HG03135 (cell line): ENCODE measurements around the gene TRIP13.

Experiments used
- ATAC-seq: cut with Tn5 transposase; IDR thresholded peaks from one replicate; pipeline ENCODE4 v1.9.1; 2021; ENCODE audit warnings: mild to moderate bottlenecking, moderate library complexity; ENCODE audit not compliant: unreplicated experiment

Gene TRIP13

GRCh38 chr5:949815-950560 is 57.3 kb downstream of the TRIP13 start:
- no peak for ATAC-seq

DNA sequence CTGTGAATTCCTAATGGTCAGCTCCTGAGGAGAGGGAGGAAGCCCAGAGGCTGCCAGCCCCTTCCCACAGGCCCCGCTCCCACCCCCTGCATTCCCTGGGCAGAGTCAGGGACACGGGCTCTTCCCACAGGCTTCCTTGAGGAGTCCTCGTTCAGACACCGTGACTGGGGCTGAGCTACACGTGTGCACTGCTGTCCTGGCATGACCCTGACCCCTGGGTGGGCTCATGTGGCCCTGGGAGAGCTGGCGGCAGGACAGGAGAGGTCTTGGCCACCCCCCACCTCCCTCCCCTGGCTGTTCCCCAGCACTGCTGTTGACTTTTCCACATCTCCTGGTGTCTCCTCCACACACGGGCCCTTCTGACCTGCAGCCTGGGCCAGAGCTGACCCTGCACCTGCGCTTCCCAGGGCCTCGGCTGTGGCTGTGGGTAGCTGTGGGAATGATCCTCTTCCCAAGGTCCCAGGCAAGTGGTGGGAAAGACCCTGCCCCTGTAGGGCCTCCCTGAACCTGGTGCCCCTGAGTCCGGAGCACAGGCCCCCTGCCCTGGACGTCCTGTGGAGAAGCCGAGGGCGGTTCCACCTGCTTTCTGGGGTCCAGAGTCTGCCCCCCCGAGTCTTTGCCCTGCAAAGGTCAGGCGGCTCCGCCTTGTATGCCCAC is 59.4 kb downstream of the TRIP13 start:
- ATAC-seq = no peak

DNA sequence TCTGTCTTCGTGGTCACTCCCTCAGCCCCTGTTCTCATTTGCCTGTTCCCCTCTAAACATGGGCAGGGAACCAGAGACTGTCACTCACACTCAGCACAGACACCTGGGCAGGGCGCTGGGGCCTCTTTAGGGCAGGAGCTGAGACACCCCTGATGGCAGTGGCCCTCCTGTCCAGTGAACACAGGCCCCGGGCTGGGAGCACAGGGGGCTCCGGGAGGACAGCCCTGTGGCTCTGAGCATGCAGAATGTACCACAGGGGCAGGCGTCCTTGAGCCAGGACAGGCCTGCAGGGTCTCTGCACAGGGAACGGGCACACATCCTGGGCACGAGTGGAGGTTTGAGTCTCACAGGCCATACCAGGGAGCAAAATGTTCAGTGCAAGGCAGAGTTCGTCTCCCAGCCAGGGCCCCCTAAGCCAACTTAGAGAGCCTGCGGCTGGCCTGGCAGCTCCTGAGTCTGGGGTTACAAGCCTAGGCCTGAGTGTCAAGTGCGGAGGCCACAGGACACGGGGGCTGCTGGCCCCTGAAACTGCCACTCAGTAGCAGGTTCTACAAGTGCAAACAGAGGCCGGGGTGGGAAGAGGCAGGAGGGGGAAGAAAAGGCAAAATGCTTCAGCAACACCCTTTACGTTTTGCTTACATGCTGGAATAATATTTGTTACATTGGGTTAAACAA is 60.0 kb downstream of the TRIP13 start:
- no peak for ATAC-seq

DNA sequence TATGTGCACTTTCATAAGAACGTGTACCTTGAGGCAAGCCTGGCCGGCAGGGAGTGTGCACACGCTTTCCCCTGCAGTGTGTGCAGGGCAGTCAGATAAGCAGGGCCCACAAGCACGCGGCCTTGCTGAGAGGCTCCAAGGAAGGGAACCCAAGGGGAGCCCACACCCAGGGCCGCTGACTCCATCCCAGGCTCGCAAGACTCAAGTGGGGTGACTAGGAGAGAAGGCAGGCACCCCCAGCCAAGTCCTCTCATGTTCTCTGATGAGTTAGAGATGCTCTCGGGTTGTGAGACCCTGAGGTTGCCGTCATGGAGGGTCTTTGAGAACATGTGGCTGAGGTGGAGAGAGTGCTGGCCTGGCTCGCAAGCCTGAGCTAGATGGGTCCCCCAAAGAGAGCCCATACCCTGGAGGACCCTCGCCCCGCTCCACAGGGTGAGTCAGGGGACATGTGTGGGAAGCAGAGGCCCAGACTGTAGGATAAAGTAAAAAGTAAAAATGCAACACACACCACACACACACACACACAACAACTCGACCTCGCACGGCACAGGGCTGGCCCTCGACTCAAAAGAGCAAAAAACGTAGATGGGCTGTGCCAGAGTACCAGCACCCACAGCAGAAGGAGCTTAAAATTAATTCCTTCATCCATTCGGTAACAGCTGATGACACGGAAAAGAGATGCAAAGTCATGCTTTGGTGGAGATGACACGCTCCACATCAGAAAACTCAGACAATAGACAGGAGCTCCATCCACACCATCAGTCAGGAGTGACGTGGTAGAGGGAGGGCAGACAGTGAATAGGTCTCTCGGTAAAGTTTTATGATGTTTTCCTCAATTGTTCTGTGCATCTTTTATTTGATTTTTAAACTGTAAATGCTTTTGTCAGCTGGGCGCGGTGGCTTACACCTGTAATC is 61.1 kb downstream of the TRIP13 start:
- no peak for ATAC-seq

GRCh38 chr5:955886-956761 is 63.4 kb downstream of the TRIP13 start:
- no peak for ATAC-seq

GRCh38 chr5:956941-957747 is 64.5 kb downstream of the TRIP13 start:
- peak; percentile 66 for ATAC-seq

DNA sequence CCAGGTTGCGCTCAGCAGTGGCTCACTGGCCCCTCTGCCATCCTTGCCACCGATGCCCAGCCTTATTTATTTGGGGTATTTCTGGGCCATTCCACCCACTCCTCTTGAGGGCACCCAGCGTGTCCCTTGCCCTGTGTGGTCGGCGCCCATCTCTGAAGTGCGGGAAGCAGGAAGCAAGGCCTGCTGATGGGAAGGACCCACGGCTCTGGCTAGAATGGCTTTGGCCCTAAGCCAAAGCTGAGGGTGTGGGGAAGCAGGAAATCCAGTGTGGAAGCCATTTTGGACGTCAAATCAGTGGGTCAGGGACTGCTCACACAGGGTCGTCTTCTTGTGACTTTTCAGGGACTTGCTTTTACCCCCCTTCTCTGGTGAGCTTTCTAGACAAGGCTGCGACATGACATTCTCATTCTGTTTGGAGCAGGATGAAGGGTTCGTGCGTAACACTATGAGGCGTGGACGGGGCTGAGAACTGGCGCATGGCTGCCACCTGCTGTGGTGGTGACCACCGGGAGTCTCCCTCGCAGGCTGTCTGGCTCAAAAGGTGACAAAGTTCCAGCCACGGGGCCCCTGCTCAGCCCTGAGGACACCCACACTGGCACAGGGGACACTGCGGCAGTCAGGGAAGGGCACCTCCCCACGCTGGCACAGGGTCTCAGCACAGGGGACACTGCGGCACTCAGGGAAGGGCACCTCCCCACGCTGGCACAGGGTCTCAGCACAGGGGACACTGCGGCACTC is 65.2 kb downstream of the TRIP13 start:
- no peak for ATAC-seq

DNA sequence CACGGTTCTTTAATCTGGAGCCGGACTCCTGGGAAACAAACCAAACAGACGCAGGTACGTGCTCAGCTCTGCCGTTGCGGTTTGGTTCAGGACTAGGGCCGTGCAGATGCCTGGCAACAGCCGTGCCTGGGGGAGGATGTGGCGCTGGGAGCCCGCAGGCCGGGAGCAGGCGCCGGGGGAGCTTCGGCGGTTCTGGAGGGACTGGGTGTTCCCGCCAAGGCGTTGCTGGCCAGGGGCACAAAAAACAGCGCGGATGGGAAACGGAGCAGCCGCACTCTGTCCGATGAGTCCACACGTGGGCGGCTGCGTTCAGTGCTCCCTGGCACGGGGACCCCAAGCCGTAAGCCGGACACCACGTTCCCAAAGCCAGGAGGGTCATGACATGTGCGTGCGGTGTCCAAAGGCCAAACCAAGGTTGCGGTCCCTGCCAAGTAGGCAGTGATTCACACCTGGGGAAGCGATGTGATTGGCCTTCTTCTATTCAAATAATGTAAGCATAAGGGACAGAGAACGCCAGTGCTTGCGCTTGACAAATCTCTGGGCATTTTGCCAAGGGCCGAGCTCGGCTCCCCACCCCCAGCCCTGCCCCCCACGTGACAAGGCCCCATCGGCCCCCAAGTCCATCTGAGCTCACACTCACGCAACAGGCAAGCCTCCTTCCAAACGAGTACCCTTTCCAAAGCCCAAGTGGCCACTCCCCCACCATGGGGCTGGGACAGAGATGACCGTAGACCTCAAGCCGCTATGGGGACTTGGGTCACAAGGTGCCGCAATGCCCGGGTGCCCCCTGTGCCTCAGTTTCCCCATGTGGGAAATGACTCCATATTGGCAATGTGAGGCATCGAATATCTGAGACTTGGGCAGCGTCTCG is 66.3 kb downstream of the TRIP13 start:
- ATAC-seq = no peak

DNA sequence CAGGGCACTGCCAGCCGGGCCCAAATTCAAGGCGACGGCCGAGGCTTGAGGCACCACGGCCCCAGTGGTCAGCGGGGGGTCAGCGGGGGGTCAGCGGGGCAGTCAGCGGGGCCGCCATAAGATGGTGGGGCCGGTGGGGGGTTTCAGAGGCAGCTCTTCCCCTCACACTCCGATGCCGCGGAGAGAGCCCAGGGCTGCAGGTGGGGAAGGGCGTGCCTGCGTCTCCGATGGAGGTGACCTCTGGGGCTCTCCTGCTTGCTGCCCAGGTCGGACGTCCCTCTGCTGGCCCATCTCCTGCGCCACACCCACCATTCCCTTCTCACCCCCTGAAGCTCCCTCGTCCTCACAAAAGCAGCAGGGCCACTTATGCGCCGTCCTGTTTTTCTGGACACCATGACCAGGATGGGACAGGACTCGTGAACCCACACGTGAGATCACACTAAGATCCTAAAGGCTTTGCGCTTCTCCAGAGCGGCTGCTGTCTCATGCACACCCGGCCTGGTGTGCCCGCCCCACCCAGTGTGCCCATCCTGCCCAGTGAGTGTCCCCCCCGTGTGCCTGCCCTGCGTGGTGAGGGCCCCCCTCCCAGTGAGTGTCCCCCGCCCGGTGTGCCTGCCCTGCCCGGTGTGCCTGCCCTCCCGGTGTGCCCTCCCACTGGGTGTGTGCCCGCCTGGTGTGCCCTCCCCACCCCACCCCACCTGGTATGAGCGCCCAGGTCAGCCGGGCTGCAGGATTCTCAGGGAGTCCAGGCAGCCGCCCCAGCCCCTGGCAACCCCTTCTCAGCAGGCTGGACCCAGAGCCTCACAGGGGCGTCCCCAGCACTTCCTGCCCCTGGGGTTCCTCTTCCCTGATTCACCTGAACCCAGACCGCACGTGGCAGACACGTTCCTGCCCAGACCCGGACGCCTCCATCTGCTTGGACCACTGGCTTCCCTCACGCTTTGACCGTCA is 67.2 kb downstream of the TRIP13 start:
- no peak for ATAC-seq

- ATAC-seq = no peak
These were observed 67.9 kb downstream of the TRIP13 start for GRCh38 chr5:960551-960950.

DNA sequence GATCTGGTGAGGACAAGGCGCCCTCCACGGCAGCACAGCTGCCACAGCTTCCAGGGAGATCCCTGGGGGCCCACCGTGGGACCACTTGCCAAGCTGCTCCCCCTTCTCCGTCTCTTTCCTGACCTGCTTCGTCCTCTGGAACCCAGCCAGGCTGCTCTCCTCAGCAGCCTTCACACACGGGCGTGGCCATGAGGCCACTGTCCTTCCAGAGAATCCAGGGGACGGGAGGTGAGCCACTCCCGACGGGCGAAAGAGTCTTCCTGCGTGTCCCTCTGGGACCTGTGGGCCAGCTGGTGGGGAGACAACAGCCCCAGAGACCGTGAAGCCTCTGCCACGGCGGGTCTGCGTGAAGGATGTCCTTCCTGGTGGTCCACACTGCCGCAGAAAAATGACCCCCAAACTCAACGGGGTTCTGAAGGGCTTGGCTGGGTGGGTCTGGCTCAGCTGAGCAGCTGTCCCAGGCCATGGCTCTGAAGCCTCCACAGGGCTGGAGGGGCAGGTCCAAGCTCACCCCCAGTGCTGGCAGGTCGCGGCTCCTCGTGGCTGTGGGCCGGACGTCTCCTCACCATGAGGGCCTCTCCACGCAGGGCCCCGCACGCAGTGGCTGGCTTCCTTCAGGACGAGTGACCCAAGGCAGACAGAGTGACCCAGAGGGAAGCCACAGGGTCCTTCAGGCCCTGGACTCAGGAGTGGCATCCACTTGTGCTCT is 68.5 kb downstream of the TRIP13 start:
- no peak for ATAC-seq

DNA sequence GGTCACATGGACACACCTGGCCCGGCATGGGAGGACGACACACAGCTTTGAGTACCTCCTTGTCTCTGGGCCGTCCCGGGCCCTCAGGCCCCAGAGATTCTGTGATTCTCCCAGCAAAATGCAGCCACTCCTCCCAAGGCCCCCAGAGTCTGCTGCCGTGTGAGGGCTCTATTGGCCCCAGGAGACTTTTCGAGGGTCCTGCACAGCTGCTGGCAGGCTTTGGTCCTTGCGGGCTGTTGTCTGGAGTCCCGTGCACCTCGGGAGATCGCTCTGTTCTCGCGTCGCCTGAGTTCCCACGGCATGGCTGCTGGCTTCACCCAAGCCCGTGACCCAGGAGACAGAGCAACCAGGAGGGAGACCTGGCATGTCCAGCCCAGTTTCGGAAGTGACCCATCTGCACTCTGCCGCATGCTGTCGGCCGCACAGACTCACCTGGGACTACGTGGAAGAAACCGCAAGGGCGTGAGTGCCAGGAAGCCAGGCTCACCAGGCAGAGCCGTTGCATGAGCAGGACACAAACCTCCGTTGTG is 69.1 kb downstream of the TRIP13 start:
- ATAC-seq = no peak

- ATAC-seq = no peak
These were observed 69.7 kb downstream of the TRIP13 start for GRCh38 chr5:962386-962785.

- ATAC-seq = no peak
These were observed 70.1 kb downstream of the TRIP13 start for GRCh38 chr5:962801-963200.

DNA sequence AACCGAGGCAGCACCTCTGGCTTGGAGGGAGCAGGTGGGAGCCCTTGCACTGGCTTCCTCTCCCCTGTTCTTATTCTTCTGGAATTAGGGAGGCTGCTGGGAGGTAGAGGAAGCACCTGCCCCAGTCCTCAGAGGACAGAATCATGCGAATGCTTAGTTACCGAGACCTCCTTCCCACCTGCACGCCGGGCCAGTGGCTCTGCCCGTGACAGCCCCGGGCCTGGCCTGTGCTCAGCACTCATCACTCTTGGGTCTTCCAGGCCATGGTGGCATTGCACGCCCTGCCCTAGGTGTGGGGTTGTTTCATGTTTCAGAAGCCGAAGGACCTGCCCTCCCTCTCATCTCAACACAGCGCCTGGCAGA is 70.6 kb downstream of the TRIP13 start:
- ATAC-seq = peak; percentile 32
